Measurements from ENCODE around the gene HHAT. TPM values are rescaled to one million over a fixed set of nuclear protein-coding genes. Genes with fewer than 3 reads are reported as not detected.

The HHAT gene
- total RNA-seq, 1 experiment from 2014 or later = 4.6 TPM

GRCh38 chr1:210371916-210372315, 43.2 kb downstream of the HHAT start:
- CTCF ChIA-PET = interaction anchor here (0.5 to 26.5 kb wide), 5 partner anchors 9 to 860 kb away, joined by 3 to 812 read pairs (median 53); no protein-coding TSS in a partner anchor
- H3K27ac Mint-ChIP-seq (ENCODE audit: low read depth, unreplicated experiment) = no peak overlapping the region
- no TSS peak for BruUV-seq (replicated peaks)
- no peaks in the 10 kb centered on the region for H3K27me3 Mint-ChIP-seq (ENCODE audit: insufficient read depth, unreplicated experiment)
- intact Hi-C loops (cut with micrococcal nuclease) = loop anchor here (5.0 kb wide), 4 partner anchors 140 to 885 kb away; partner anchors contain the start of genes RCOR3 and SERTAD4
- TF ChIP-seq, protein P1, sequence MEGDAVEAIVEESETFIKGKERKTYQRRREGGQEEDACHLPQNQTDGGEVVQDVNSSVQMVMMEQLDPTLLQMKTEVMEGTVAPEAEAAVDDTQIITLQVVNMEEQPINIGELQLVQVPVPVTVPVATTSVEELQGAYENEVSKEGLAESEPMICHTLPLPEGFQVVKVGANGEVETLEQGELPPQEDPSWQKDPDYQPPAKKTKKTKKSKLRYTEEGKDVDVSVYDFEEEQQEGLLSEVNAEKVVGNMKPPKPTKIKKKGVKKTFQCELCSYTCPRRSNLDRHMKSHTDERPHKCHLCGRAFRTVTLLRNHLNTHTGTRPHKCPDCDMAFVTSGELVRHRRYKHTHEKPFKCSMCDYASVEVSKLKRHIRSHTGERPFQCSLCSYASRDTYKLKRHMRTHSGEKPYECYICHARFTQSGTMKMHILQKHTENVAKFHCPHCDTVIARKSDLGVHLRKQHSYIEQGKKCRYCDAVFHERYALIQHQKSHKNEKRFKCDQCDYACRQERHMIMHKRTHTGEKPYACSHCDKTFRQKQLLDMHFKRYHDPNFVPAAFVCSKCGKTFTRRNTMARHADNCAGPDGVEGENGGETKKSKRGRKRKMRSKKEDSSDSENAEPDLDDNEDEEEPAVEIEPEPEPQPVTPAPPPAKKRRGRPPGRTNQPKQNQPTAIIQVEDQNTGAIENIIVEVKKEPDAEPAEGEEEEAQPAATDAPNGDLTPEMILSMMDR (IDR thresholded peaks at IDR 0.05; ENCODE audit: unreplicated experiment) = no peak
- no peaks in the 10 kb centered on the region for H3K36me3 Mint-ChIP-seq (ENCODE audit: insufficient read depth, unreplicated experiment)
- no peaks in the 10 kb centered on the region for H3K9me3 Mint-ChIP-seq (ENCODE audit: unreplicated experiment)
- POLR2A ChIA-PET = interaction anchor here (1.3 to 4.8 kb wide), 4 partner anchors 8 to 45 kb away, joined by 5 to 42 read pairs (median 31); partner anchors contain the start of gene HHAT
- no peak for DNase-seq (ENCODE audit: unreplicated experiment)
- H3K4me3 Mint-ChIP-seq (ENCODE audit: unreplicated experiment) = no peak overlapping the region
- H3K4me1 Mint-ChIP-seq (ENCODE audit: insufficient read depth, unreplicated experiment) = peaks cover 45% of the 10 kb centered on the region

DNA sequence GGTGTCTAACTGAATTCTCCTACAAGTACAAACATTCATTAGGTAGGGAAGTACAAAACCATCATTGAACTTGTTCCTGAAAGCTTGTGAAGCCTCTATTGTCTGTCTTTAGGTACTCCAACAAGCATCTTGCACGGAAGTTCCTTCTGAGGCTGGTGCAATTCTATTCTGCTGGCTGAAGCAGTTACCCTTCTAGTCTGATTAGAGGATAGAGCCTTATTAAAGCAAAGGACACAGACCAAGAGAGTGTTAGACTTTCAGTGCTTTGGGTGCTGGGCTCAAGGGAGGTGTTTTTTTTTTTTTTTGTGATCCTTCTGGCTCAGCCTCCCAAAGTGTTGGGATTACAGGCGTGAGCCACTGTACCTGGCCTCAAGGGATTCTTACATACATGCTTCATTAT, 43.8 kb downstream of the HHAT start:
- CTCF ChIA-PET = interaction anchor here (0.6 to 26.5 kb wide), 4 partner anchors 10 to 860 kb away, joined by 3 to 812 read pairs (median 235); no protein-coding TSS in a partner anchor
- BruUV-seq (replicated peaks) = no TSS peak
- TF ChIP-seq, protein P1 (IDR thresholded peaks at IDR 0.05; ENCODE audit: unreplicated experiment) = no peak

GRCh38 chr1:210372931-210373627, 44.4 kb downstream of the HHAT start:
- H3K9me3 Mint-ChIP-seq (ENCODE audit: unreplicated experiment) = no peaks in the 10 kb centered on the region
- TF ChIP-seq, protein P1 (IDR thresholded peaks at IDR 0.05; ENCODE audit: unreplicated experiment) = no peak
- no peaks in the 10 kb centered on the region for H3K27me3 Mint-ChIP-seq (ENCODE audit: insufficient read depth, unreplicated experiment)
- ChIA-PET CTCF (interaction anchor here (1.4 to 26.5 kb wide), 10 partner anchors 11 to 229 kb away, joined by 4 to 812 read pairs (median 20); partner anchors contain the start of gene HHAT), POLR2A (interaction anchor here (0.7 to 4.8 kb wide), 18 partner anchors 9 to 887 kb away, joined by 3 to 42 read pairs (median 8); partner anchors contain the start of gene HHAT)
- peak overlapping the region; percentile 100 for H3K27ac Mint-ChIP-seq (ENCODE audit: low read depth, unreplicated experiment)
- peak overlapping the region; percentile 57 for H3K4me3 Mint-ChIP-seq (ENCODE audit: unreplicated experiment)
- H3K4me1 Mint-ChIP-seq (ENCODE audit: insufficient read depth, unreplicated experiment) = peaks cover 47% of the 10 kb centered on the region
- H3K36me3 Mint-ChIP-seq (ENCODE audit: insufficient read depth, unreplicated experiment) = no peaks in the 10 kb centered on the region
- no TSS peak for BruUV-seq (replicated peaks)
- no peak for DNase-seq (ENCODE audit: unreplicated experiment)
- intact Hi-C loops (cut with micrococcal nuclease) = loop anchor here (1.0 to 5.0 kb wide), 6 partner anchors 44 to 884 kb away; partner anchors contain the start of genes RCOR3 and SERTAD4

More for the DNA sequence above, 43.8 kb downstream of the HHAT start:
- H3K9me3 Mint-ChIP-seq (ENCODE audit: unreplicated experiment) = no peaks in the 10 kb centered on the region
- POLR2A ChIA-PET = interaction anchor here (0.7 to 4.8 kb wide), 7 partner anchors 8 to 884 kb away, joined by 3 to 42 read pairs (median 16); partner anchors contain the start of gene HHAT
- no peak for DNase-seq (ENCODE audit: unreplicated experiment)
- peak overlapping the region; percentile 100 for H3K27ac Mint-ChIP-seq (ENCODE audit: low read depth, unreplicated experiment)
- no peak overlapping the region for H3K4me3 Mint-ChIP-seq (ENCODE audit: unreplicated experiment)
- H3K27me3 Mint-ChIP-seq (ENCODE audit: insufficient read depth, unreplicated experiment) = no peaks in the 10 kb centered on the region
- H3K4me1 Mint-ChIP-seq (ENCODE audit: insufficient read depth, unreplicated experiment) = peaks cover 46% of the 10 kb centered on the region
- H3K36me3 Mint-ChIP-seq (ENCODE audit: insufficient read depth, unreplicated experiment) = no peaks in the 10 kb centered on the region
- intact Hi-C loops (cut with micrococcal nuclease) = loop anchor here (5.0 kb wide), 4 partner anchors 140 to 885 kb away; partner anchors contain the start of genes RCOR3 and SERTAD4

GRCh38 chr1:210373628-210373877, 44.9 kb downstream of the HHAT start:
- peak overlapping the region; percentile 100 for H3K27ac Mint-ChIP-seq (ENCODE audit: low read depth, unreplicated experiment)

More at GRCh38 chr1:210373628-210373877, 44.9 kb downstream of the HHAT start:
- DNase-seq (ENCODE audit: unreplicated experiment) = no peak
- peaks cover 47% of the 10 kb centered on the region for H3K4me1 Mint-ChIP-seq (ENCODE audit: insufficient read depth, unreplicated experiment)
- TF ChIP-seq, protein P1 (IDR thresholded peaks at IDR 0.05; ENCODE audit: unreplicated experiment) = no peak
- no peaks in the 10 kb centered on the region for H3K36me3 Mint-ChIP-seq (ENCODE audit: insufficient read depth, unreplicated experiment)
- ChIA-PET POLR2A (interaction anchor here (0.7 to 4.8 kb wide), 24 partner anchors 9 to 1662 kb away, joined by 3 to 42 read pairs (median 7); partner anchors contain the start of genes HHAT, INTS7 and RCOR3), CTCF (interaction anchor here (0.7 to 26.5 kb wide), 20 partner anchors 11 to 1294 kb away, joined by 3 to 812 read pairs (median 6); partner anchors contain the start of gene HHAT)
- no peaks in the 10 kb centered on the region for H3K9me3 Mint-ChIP-seq (ENCODE audit: unreplicated experiment)
- intact Hi-C loops (cut with micrococcal nuclease) = loop anchor here (1.0 to 5.0 kb wide), 6 partner anchors 44 to 884 kb away; partner anchors contain the start of genes RCOR3 and SERTAD4
- no peaks in the 10 kb centered on the region for H3K27me3 Mint-ChIP-seq (ENCODE audit: insufficient read depth, unreplicated experiment)
- no TSS peak for BruUV-seq (replicated peaks)
- peak overlapping the region; percentile 57 for H3K4me3 Mint-ChIP-seq (ENCODE audit: unreplicated experiment)
